ENCODE measurements around the gene CORO7.

- TF ChIP-seq CTCF (IDR thresholded peaks at IDR 0.05 in 4 of 5, conservative IDR thresholded peaks at IDR 0.05 in 1 of 5) (no peak), POLR2A (IDR thresholded peaks at IDR 0.05) (no peak)
These were observed 40.7 kb downstream of the CORO7 start for GRCh38 chr16:4375717-4376116.
